SK-N-SH (cell line): ENCODE results near the gene TAF1L.

Experiments
- CHD2 ChIP-seq: fragments of 150-350 bp; IDR thresholded peaks from 2 replicates; pipeline ENCODE4 v1.6.1; 2018; ENCODE audit warnings: low read length; ENCODE audit not compliant: partially characterized antibody
- ELF1 ChIP-seq: IDR thresholded peaks from 2 replicates; pipeline ENCODE4 v1.4.0; 2012
- EP300 ChIP-seq, 2 experiments: IDR thresholded peaks; 2 replicates each; pipeline versions ENCODE4 v1.4.0 to v1.6.1; 2012; ENCODE audit warnings: borderline replicate concordance in 1 of 2, low read depth in 1 of 2, low read length in 1 of 2
- EZH2phosphoT487 ChIP-seq: fragments of 200-600 bp; sonication (generic); IDR thresholded peaks from 2 replicates; pipeline ENCODE4 v1.6.1; 2017; ENCODE audit warnings: low read depth, mixed run types, mild to moderate bottlenecking, antibody characterized with exemption, moderate library complexity, borderline replicate concordance
- FOSL2 ChIP-seq: IDR thresholded peaks from 2 replicates; pipeline ENCODE4 v1.4.0; 2012; ENCODE audit warnings: low read depth, mild to moderate bottlenecking, moderate library complexity, borderline replicate concordance
- MAX ChIP-seq: IDR thresholded peaks from 2 replicates; pipeline ENCODE4 v1.4.0; 2012; ENCODE audit warnings: low read depth
- NRF1 ChIP-seq: IDR thresholded peaks from 2 replicates; pipeline ENCODE4 v1.6.1; 2012; ENCODE audit warnings: low read depth, mild to moderate bottlenecking, low read length
- POLR2AphosphoS5 ChIP-seq: IDR thresholded peaks from 2 replicates; pipeline ENCODE4 v1.6.1; 2012; ENCODE audit warnings: low read depth, low read length
- SIN3A ChIP-seq: IDR thresholded peaks from 2 replicates; pipeline ENCODE4 v1.6.1; 2012; ENCODE audit warnings: low read depth, mild to moderate bottlenecking, low read length, moderate library complexity, borderline replicate concordance
- YY1 ChIP-seq: IDR thresholded peaks from 2 replicates; pipeline ENCODE4 v1.4.0; 2012; ENCODE audit warnings: low read depth, mild to moderate bottlenecking
- TF ChIP-seq, protein P1 (sequence below): fragments of 200-600 bp; sonication (generic); IDR thresholded peaks from 2 replicates; pipeline ENCODE4 v1.6.1; 2017; ENCODE audit warnings: antibody characterized with exemption, mild to moderate bottlenecking, moderate library complexity

- TF ChIP-seq, protein P1, sequence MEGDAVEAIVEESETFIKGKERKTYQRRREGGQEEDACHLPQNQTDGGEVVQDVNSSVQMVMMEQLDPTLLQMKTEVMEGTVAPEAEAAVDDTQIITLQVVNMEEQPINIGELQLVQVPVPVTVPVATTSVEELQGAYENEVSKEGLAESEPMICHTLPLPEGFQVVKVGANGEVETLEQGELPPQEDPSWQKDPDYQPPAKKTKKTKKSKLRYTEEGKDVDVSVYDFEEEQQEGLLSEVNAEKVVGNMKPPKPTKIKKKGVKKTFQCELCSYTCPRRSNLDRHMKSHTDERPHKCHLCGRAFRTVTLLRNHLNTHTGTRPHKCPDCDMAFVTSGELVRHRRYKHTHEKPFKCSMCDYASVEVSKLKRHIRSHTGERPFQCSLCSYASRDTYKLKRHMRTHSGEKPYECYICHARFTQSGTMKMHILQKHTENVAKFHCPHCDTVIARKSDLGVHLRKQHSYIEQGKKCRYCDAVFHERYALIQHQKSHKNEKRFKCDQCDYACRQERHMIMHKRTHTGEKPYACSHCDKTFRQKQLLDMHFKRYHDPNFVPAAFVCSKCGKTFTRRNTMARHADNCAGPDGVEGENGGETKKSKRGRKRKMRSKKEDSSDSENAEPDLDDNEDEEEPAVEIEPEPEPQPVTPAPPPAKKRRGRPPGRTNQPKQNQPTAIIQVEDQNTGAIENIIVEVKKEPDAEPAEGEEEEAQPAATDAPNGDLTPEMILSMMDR: no peak
- no peak for TF ChIP-seq EZH2phosphoT487
- no peak for TF ChIP-seq POLR2AphosphoS5
- no peak for TF ChIP-seq FOSL2
- no peak for TF ChIP-seq SIN3A
- TF ChIP-seq YY1: no peak
- no peak for TF ChIP-seq CHD2
- TF ChIP-seq NRF1: no peak
- TF ChIP-seq MAX: no peak
- no peak for TF ChIP-seq ELF1
- TF ChIP-seq EP300 (IDR thresholded peaks at IDR 0.05; ENCODE audit: borderline replicate concordance in 1 of 2, low read depth in 1 of 2, low read length in 1 of 2): no peak
These were observed 42.5 kb upstream of the TAF1L start for GRCh38 chr9:32677931-32678330.
